GM21447 (cell line): ENCODE data around the gene OR4N5.

Experiments used
- ATAC-seq: cut with Tn5 transposase; IDR thresholded peaks from one replicate; pipeline ENCODE4 v1.9.1; 2021; ENCODE audit not compliant: unreplicated experiment

The OR4N5 gene

GRCh38 chr14:20194101-20194500 lies 55.5 kb downstream of the OR4N5 start:
- ATAC-seq, result no peak
